GM10248 (cell line): ENCODE measurements around the gene ZCCHC8.
"Not testable (repeated sequence)": the region's sequence is repeated elsewhere in the genome, so short reads cannot be mapped to it uniquely, and the experiment has no call there.

Source experiments
- CTCF ChIA-PET: fragments of 300-600 bp; sonication (Branson Sonifier 250); formaldehyde crosslinking; extraction: SDS; loops from one replicate; lab custom pipeline; 2021; ENCODE audit warnings: antibody characterized with exemption; lab: Yijun Ruan, JAX
- POLR2A ChIA-PET: fragments of 350-650 bp; sonication (Branson Sonifier 250); formaldehyde crosslinking; extraction: SDS; loops from one replicate; lab custom pipeline; 2020; ENCODE audit warnings: antibody characterized with exemption; lab: Yijun Ruan, JAX
- DNase-seq: peaks from one replicate; pipeline ENCODE4 v3.0.0; 2012; ENCODE audit errors: extremely low spot score
- TF ChIP-seq, protein P1 (sequence below): IDR thresholded peaks from 2 replicates; pipeline ENCODE4 v1.5.1; 2012; ENCODE audit warnings: mild to moderate bottlenecking, low read depth; ENCODE audit errors: extremely low read depth, missing control alignments, control extremely low read depth

The ZCCHC8 gene

GRCh38 chr12:122483969-122484368 is 16.8 kb downstream of the ZCCHC8 start:
- ChIA-PET POLR2A (interaction anchor here (0.7 to 1.6 kb wide), 2 partner anchors 17 to 84 kb away, joined by 3 to 7 read pairs; partner anchors contain the start of gene ZCCHC8), CTCF (interaction anchor here (1.3 to 4.7 kb wide), 4 partner anchors 12 to 84 kb away, joined by 3 to 35 read pairs (median 8); partner anchors contain the start of gene ZCCHC8)
- TF ChIP-seq, protein P1, sequence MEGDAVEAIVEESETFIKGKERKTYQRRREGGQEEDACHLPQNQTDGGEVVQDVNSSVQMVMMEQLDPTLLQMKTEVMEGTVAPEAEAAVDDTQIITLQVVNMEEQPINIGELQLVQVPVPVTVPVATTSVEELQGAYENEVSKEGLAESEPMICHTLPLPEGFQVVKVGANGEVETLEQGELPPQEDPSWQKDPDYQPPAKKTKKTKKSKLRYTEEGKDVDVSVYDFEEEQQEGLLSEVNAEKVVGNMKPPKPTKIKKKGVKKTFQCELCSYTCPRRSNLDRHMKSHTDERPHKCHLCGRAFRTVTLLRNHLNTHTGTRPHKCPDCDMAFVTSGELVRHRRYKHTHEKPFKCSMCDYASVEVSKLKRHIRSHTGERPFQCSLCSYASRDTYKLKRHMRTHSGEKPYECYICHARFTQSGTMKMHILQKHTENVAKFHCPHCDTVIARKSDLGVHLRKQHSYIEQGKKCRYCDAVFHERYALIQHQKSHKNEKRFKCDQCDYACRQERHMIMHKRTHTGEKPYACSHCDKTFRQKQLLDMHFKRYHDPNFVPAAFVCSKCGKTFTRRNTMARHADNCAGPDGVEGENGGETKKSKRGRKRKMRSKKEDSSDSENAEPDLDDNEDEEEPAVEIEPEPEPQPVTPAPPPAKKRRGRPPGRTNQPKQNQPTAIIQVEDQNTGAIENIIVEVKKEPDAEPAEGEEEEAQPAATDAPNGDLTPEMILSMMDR = no peak
- no peak for DNase-seq

DNA sequence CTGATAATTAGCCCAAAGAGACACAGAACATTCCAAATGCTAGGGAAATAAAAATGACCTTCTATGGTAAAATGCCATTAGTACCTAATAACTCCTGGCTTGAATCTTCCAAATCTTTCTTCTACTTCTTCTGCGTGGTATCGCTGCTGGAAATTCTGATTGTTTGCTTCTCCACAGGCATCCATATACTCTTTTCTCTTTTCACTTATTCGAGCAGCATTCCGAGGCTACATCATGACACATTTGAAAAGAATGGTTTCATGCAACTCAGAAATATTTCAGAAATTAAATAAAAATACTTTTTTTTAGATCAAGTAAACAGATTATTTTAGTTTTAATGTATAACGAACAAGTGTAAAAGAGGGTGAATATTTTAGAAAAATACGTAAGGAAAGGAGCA is 18.9 kb downstream of the ZCCHC8 start:
- no peak for DNase-seq
- TF ChIP-seq, protein P1 = no peak
- ChIA-PET POLR2A (no interaction called here), CTCF (interaction anchor here (1.3 to 2.6 kb wide), 2 partner anchors 10 to 82 kb away, joined by 4 to 8 read pairs; no protein-coding TSS in a partner anchor)

DNA sequence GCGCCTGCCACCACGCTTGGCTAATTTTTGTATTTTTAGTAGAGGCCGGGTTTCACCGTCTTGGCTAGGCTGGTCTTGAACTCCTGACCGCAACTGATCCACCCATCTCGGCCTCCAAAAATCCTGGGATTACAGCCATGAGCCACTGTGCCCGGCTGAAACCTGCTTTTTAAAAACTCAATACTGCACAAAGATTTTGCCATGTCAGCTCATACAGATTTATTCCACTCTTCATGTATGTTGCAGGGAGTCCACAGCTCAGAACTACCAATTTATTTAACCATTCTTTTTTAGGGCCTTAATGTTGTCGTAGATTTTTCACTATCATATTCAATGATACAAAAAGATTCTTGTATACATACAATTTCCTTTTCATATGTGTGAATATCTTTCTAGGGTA is 20.0 kb downstream of the ZCCHC8 start:
- ChIA-PET CTCF (interaction anchor here (1.2 to 2.6 kb wide), 4 partner anchors 8 to 81 kb away, joined by 3 to 8 read pairs (median 4); no protein-coding TSS in a partner anchor), POLR2A (no interaction called here)
- DNase-seq = no peak
- TF ChIP-seq, protein P1 = no peak

DNA sequence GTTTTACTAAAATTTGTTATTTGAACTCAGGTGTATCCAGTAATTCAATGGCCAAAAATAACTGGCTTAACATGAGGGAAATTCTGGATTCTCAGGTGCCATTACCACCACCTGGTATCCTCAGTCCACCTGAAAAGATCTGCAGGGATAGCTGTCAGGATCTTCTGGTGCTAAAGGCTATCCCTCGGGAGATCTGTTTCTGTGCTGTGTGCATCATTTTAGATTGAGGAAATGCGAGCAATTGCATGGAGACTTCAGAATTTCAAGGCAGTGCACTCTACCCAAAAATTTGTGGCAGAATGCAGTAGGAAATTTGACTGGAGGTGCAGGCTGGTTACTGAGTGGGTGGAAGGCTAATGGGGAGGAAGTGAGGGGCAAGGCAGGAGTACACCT is 26.4 kb downstream of the ZCCHC8 start:
- POLR2A ChIA-PET = interaction anchor here (0.5 to 1.4 kb wide), 2 partner anchors 57 to 75 kb away, joined by 4 to 6 read pairs; no protein-coding TSS in a partner anchor
- TF ChIP-seq, protein P1 = no peak
- CTCF ChIA-PET = interaction anchor here (1.6 to 8.1 kb wide), 7 partner anchors 11 to 138 kb away, joined by 5 to 154 read pairs (median 35); no protein-coding TSS in a partner anchor
- no peak for DNase-seq

DNA sequence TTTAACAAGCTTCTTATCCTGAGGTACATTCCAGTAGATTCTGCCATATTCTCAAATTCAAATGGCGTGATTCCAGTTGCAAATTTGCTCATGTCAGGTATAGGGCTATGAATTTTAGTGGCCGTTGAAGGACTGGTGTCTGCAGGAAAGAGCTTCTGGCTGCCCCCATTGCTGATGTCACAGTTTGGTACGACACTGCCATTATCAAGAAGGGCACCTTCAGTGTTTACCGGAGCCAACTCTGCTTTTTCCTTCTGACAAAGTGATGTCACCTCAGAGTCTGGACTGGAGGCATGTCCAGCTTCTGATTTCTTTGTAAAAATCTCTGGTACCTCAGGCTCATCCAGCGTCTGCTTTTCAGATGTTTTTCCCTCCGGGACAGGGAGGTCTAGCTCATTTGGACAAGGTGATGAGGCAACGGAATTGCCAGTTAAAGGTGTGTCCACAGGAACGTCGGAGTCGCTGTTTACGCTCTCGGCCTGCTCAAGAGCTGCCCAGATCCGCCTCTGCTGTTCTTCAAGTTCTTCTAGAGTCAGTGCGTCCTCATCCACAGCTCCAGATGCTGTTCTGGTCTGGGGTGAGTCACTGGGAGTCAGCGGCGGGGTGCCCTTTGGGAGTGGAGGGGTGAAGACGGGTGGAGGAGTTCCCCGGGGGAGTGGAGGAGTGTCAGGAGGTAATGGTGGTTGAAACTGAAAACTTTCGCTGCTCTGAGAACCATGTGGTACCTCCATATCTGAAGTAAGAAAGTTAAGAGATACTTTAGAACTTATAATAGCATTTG is 27.0 kb downstream of the ZCCHC8 start:
- CTCF ChIA-PET = interaction anchor here (0.6 to 8.1 kb wide), 13 partner anchors 11 to 184 kb away, joined by 3 to 154 read pairs (median 5); no protein-coding TSS in a partner anchor
- TF ChIP-seq, protein P1 = no peak
- peak; percentile 43 for DNase-seq
- POLR2A ChIA-PET = interaction anchor here (0.5 to 1.4 kb wide), 2 partner anchors 57 to 74 kb away, joined by 4 to 6 read pairs; no protein-coding TSS in a partner anchor

DNA sequence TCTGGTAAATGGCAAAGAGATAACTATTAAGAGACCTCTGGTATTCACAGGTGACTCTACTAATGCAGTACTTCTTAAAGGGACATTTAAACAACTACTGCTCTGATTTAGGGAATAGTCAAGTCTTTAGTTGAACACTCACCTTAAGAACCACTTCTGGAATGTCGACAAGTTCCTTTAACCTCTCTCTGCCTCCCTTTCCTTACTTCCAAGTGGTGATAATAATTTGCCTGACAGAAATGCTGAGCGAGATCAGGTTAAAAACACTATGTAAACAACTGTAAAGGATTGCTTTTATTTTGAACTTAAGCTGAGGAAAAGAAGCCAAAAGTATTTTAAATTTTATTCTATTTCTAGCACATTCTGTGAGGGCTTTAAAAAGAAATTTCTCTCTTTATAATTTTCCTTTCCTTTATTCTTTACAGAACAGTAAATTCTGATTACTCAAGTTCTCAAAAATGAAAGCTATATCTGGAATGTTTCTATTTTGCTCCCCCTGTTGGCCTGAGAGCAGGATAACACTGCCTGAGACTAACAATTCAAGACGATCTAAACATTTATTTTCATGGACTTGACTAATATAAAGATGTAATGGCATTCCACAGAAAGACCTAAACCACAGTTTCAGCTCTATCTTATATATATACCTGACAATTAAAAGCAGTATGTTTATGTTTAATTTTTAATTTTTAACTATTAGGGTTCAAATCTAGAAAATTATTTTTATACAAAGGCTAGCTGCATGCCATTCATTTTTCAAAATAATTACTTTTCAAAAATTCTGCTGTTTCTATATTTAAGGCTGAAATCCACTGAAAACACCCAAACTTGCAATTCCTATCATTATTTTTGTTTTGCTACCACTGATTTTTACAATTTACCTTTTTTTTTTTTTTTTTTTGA is 29.2 kb downstream of the ZCCHC8 start:
- ChIA-PET POLR2A (interaction anchor here (0.6 to 0.7 kb wide), 3 partner anchors 26 to 204 kb away, joined by 4 to 10 read pairs (median 8); partner anchors contain the start of gene ZCCHC8), CTCF (interaction anchor here (0.7 to 8.1 kb wide), 30 partner anchors 9 to 200 kb away, joined by 3 to 154 read pairs (median 7); partner anchors contain the start of gene ZCCHC8)
- peak; percentile 54 for DNase-seq
- TF ChIP-seq, protein P1 = peak; percentile 80

- POLR2A ChIA-PET, DNase-seq: not testable (repeated sequence)
- CTCF ChIA-PET = interaction anchor here (0.7 to 8.1 kb wide), 22 partner anchors 8 to 676 kb away, joined by 3 to 154 read pairs (median 8); partner anchors contain the start of genes CLIP1 and ZCCHC8
These were observed 30.2 kb downstream of the ZCCHC8 start for GRCh38 chr12:122470576-122470975.

DNA sequence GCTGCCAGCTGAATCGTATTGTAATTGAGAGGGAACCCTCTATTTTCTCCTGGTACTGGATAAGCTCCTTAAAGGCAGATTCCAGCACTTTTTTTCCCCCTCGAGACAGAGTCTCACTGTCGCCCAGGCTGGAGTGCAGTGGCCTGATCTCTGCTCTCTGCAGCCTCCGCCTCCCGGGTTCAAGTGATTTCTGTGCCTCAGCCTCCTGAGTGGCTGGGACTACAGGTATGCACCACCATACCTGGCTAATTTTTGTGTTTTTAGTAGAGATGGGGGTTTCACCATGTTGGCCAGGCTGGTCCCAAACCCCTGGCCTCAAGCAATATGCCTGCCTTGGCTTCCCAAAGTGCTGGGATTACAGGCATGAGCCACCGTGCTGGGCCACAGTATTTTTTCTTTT is 30.9 kb downstream of the ZCCHC8 start:
- DNase-seq, POLR2A ChIA-PET: not testable (repeated sequence)
- CTCF ChIA-PET = interaction anchor here (0.7 to 8.1 kb wide), 7 partner anchors 12 to 676 kb away, joined by 3 to 154 read pairs (median 3); partner anchors contain the start of gene CLIP1
